NCI-H128 (cell line): ENCODE data around the gene BRIX1.
"Not testable (repeated sequence)": the region's sequence is repeated elsewhere in the genome, so short reads cannot be mapped to it uniquely, and the experiment has no call there.

Source experiments
- DNase-seq: peaks from one replicate; lab custom pipeline; 2025; ENCODE audit not compliant: unreplicated experiment; lab: John Stamatoyannopoulos, UW

The BRIX1 gene

DNA sequence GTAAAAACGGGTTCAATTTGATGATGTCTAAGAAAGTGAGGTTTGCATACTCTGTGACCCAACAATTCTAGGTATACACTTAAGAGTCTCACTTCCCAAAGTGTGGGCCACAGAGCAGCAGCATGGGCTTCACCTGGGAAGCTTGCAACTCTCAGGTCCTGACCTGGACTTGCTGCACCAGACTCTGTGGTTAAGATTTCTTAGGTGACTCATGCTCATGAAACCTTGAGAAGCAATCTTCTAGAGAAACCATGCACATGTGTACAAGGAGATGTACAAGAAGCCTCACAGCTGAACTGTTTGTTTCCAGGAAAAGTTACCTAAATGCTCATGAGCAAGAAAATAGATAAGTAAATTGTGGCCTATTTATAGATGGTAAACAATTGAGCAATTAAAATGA is 43.8 kb downstream of the BRIX1 start:
- DNase-seq = no peak

DNA sequence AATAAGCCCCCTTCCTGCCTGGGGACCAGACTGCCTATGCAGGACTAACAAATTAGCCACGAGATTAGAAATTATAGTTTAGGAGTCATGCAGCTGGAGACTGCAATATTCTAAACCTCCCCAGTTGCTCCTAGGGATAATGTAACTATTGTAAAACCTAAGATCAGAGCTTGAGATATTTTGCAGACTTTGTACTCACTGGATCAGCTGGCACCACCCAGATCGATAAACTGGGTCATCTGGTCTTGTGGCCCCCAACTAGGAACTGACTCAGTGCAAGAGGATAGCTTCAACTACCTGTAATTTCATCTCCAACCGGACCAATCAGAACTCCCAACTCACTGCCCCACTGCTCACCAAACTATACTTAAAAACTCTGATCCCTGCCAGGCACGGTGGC is 52.0 kb downstream of the BRIX1 start:
- no peak for DNase-seq

DNA sequence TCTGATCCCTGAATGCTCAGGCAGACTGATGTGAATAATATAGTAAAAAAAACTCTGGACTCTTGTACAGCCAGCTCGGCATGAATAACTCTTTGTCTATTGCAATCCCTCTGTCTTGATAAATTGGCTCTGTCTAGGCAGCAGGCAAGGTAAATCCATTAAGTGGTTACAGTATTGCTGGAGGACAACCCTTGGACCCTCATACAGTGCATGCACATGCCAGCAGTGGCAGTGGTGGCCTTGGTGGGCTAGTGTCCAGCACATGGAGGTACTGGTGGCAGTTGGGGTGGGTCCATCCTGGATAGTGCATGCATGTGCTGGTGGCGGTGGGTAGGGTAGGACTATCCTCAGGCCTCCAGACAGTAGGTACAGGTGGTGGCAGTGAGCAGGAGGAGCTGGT is 52.7 kb downstream of the BRIX1 start:
- DNase-seq = no peak

DNA sequence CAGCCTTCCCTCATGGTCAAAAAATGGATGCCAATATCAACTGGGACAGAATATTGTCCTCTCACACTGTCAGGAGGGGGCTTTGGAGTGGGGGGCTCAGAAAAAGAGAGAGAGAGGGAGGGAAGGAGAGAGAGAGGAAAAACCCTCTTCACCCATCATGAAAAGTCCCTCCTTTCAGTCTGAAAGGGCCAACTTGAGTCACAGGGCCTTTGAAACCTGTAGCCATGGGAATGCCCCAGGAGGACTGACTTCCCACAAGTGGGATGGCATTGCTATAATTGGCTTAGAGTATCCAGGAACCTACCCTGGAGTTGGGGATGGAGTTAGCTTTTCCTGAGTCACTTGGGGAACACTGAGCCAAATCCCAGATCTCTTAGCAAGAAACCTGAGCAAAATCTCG is 55.0 kb downstream of the BRIX1 start:
- DNase-seq = no peak

DNA sequence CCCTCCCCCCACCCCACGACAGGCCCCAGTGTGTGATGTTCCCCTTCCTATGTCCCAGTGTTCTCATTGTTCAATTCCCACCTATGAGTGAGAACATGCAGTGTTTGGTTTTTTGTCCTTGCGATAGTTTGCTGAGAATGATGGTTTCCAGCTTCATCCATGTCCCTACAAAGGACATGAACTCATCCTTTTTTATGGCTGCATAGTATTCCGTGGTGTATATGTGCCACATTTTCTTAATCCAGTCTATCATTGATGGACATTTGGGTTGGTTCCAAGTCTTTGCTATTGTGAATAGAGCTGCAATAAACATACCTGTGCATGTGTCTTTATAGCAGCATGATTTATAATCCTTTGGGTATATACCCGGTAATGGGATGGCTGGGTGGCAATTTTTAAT is 56.1 kb downstream of the BRIX1 start:
- not testable (repeated sequence) for DNase-seq
